CD4-positive, alpha-beta T cell treated with Interleukin-10 for 1 hour (primary cell): ENCODE data around the gene PTGDS.

Experiments
- DNase-seq: peaks from one replicate; pipeline ENCODE4 v3.0.0-alpha.2; 2020

The PTGDS gene

DNA sequence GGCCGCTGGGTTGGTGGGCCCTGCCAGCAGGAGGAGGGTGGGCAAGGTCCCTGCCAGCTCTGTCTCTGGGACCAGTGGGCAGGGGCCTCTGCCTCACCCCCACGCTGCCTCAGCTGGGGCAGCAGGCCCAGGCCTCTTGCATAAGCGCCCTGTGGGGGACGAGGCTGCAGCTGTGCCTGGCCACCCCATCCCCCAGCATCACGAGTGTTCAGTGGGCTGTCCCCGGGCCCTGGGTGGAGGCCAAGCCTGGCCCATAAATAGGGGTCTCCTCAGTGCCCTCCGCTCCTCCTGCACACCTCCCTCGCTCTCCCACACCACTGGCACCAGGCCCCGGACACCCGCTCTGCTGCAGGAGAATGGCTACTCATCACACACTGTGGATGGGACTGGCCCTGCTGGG, at the start of gene PTGDS:
Gene PTGDS (plus strand): TSS at position 282 of the 400 bp plus-strand sequence. CDS start 75 bp downstream, at position 357.
- DNase-seq = no peak

- no peak for DNase-seq
Observed at GRCh38 chr9:136928591-136928990, 48.7 kb upstream of the PTGDS start.

DNA sequence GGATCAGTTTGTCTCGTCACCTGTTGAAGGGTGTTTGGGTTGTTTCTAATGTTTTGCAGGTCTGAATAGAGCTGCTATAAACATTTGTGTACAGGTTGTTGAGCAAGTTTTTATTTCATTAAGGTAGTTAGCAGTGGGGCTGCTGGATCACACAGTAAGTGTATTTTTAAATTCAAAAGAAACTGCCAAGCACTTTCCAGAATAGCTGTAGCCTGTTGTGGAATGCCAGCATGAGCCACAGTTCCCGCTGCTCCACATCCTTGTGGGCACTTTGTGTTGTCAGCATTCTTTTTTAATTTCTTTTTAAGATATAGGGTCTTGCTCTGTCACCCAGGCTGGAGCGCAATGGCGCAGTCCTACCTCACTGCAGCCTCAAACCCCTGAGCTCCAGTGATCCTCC, 47.3 kb upstream of the PTGDS start:
- DNase-seq = no peak

- no peak for DNase-seq
Observed at GRCh38 chr9:136931611-136932130, 45.6 kb upstream of the PTGDS start.

- DNase-seq = no peak
Observed at GRCh38 chr9:136934277-136934676, 43.0 kb upstream of the PTGDS start.

- DNase-seq = no peak
Observed at GRCh38 chr9:136935651-136936050, 41.7 kb upstream of the PTGDS start.

- no peak for DNase-seq
Observed at GRCh38 chr9:136936645-136937170, 40.6 kb upstream of the PTGDS start.

DNA sequence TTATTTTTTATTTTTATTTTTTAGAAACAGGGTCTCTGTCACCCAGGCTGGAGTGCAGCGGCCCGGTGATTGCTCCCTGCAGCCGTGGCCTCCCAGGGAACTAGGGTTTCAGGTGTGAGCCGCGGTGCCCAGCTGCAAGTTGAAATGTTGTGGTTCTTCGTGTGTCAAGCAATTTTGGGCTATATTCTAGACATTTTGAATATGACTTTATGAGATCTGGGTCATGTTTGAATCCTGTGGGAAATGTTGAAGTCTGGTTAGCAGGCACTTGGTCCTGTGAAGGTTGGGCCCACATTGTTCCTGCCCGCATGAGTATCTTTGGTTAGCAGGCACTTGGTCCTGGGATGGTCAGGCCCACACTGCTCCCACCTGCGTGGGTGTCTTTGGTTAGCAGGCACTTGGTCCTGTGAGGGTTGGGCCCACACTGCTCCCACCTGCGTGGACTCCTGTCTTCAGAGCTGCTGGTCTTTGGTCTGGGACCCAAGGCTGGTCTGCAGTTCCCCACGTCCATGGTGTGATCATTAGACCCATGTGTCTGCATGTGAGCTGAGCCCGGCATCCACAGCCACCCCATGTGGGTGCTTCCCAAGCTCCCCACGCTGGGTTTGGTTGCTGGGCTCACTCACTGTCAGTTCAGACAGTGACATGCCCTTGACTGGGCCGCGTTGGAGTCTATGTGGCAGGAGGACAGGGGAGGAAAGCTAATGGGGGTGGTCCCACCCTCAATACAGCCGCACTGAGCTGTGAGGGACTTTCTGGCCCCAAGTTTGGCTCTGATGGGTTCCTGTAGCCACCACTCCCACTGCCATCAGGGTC, 39.9 kb upstream of the PTGDS start:
- no peak for DNase-seq

DNA sequence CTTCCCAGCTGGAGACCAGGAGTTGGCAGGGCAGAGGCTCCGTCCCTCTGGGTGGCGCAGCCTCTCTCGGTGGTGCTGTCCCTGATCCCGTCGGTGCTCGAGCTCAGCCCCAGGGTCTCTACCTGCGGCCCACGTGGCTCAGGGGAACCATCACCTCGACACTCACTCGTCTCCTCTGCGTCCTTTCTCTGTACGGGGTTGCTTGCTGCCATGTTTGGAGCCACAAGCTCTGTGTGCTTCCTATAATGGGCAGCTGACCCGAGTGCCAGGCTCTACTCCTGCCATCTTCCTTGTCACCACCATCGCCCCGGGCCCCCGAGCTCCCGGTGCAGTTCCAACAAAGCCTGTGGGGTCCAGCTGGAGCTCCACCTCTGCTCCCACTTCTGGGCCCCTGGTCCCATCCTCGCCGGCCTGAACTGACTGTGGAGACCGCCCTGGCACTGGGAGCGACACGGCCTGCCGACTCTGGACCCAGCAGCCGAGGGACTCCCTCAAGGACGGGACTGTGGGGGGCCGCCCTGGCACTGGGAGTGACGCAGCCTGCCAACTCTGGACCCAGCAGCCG, 37.8 kb upstream of the PTGDS start:
- DNase-seq = no peak

- DNase-seq = no peak
Observed at GRCh38 chr9:136939996-136940525, 37.2 kb upstream of the PTGDS start.

DNA sequence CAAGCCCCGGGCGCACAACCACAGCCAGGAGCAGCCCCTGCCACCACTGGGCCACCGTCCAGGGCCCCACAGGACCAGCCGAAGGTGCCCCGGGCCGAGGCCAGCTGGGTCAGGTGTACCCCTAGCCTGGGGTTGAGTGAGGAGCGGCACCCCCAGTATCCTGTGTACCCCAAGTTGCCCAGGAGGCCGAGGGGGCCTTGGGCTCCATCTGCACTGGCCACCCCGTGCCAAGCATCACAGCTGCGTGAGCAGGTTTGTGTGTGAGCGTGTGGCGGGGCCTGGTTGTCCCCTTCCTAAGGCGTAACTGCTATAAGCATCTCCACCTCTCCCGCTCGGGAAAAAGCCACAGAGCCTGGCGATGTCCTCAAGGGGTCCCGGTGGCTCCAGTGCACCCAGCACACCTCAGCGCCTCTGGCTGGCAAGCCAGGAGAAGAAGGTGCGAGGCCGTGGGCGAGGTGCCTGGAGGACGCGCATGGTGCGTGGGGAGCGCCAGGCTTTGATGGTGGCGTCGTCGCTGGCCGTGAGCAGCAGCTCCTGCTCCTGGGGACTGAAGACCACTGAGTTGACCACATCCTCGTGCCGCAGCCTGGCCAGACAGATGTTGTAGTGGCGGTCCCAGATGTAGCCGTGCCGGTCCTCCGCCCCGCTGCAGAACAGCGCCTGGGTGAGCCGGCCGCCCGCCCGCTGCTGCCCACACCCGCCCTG, 36.6 kb upstream of the PTGDS start:
- no peak for DNase-seq

- DNase-seq = no peak
Observed at GRCh38 chr9:136941231-136942111, 35.8 kb upstream of the PTGDS start.

GRCh38 chr9:136942112-136942880, 35.0 kb upstream of the PTGDS start:
- no peak for DNase-seq

- DNase-seq = no peak
Observed at GRCh38 chr9:136942881-136943230, 34.4 kb upstream of the PTGDS start.

DNA sequence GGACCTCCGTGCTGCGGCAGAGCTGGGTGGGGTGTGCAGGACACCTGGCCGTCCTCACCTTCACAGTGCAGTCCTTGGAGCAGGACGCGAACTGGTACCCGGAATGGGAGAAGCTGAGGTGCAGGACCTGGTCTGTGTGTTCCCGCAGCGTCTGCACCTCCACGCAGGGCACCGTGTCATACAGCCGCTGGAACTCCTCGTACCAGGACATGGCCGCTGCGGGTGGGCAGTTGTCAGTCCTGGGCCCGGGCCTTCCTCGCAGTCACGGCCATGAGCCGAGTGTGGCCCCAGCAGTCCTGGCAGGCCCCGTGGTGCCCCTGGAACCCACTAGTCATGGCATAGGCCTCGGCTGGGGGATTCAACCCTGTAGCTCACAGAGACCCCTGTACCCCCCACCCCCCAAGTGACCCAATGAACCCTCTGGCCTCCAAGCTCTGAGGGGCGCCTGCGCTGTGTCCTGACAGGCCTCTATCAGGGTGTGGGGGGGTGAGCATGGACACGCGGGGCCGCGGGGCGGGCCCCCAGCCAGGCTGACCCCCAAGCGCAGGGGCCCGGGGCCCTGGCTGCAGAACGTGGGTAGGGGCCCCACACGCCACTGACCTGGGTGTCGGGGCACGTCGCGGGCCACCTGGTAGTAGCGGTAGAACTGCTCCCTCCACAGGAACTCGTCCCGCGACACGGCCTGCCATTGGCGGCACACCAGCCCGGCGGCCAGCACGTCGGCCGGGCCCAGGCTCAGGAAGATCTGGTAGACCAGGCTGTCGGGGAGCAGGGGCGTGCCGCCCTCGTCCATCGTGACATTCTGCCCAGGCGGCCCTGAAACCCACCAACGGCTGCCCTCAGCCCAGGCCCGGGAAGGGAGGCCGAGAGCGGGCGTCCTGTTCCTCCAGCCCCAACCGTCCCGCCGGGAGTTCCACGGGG, 33.8 kb upstream of the PTGDS start:
- no peak for DNase-seq

DNA sequence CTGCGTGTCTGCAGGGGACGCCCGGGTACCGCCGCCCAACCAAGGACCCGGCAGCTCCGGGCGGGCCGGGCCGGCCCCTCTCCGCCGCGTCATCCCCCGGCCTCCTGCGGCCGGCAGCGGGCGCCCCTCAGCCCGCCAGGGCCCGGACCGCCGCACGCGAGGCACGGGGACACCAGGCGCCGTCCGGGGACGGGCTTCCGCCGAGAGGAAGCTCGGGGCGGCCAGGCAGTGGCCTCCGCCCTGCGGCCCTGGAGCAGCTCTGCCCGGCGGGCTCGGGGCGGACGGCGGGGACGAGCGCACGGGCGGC, 33.1 kb upstream of the PTGDS start:
- no peak for DNase-seq

- DNase-seq = peak; percentile 95
Observed at GRCh38 chr9:136944519-136945332, 32.6 kb upstream of the PTGDS start, which contains the start of the genes C8G and FBXW5. Gene C8G, plus strand, starts transcription at chr9:136945243. Its CDS starts 78 bp downstream, at chr9:136945321. Gene FBXW5, minus strand, starts transcription at chr9:136944738. Its CDS starts 655 bp downstream, at chr9:136944083.

- no peak for DNase-seq
Observed at GRCh38 chr9:136945333-136946227, 31.7 kb upstream of the PTGDS start.
